C4-2B (cell line): ENCODE results near the gene PLAC9.

ENCODE experiments used
- ZFX ChIP-seq: fragments of 450-650 bp; IDR thresholded peaks from 2 replicates; pipeline ENCODE4 v1.6.1; 2017
- TF ChIP-seq, protein P1 (sequence below): fragments of 450-650 bp; conservative IDR thresholded peaks from 2 replicates; pipeline ENCODE4 v1.5.1; 2017; ENCODE audit warnings: mild to moderate bottlenecking

DNA sequence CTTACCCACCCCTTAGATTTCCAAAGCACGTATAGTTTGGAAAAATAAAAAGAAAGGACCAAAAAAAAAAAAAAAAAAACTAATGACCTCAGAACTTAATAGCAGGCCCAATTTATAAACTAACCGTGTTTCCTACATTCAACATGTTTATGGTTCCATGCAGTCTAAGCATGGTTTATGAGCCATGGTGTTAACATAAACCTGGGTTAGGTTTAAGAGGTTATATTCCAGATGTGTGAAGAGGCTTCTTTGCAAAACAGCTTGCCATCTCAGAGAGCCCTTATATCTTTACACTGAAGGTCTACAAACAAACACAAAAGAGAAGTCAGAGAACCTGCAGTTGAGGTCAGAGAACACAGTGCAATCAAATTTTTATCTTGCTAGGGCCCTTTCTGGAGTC lies 38.3 kb upstream of the PLAC9 start:
- TF ChIP-seq, protein P1, sequence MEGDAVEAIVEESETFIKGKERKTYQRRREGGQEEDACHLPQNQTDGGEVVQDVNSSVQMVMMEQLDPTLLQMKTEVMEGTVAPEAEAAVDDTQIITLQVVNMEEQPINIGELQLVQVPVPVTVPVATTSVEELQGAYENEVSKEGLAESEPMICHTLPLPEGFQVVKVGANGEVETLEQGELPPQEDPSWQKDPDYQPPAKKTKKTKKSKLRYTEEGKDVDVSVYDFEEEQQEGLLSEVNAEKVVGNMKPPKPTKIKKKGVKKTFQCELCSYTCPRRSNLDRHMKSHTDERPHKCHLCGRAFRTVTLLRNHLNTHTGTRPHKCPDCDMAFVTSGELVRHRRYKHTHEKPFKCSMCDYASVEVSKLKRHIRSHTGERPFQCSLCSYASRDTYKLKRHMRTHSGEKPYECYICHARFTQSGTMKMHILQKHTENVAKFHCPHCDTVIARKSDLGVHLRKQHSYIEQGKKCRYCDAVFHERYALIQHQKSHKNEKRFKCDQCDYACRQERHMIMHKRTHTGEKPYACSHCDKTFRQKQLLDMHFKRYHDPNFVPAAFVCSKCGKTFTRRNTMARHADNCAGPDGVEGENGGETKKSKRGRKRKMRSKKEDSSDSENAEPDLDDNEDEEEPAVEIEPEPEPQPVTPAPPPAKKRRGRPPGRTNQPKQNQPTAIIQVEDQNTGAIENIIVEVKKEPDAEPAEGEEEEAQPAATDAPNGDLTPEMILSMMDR = no peak
- no peak for TF ChIP-seq ZFX
